Thyroid gland (tissue), 4 donors: ENCODE data around the gene INPP4B. TPM values are rescaled to one million over a fixed set of nuclear protein-coding genes. Genes with fewer than 3 reads are reported as not detected.

Experiments used
- DNase-seq, 2 donors: peaks; one replicate each; pipeline ENCODE4 v3.0.0-alpha.2; 2019
- H3K27ac ChIP-seq, 3 donors: fragments of 200-600 bp; sonication (generic); 1 replicate in 2 of 3; 2 replicates in 1 of 3; pipeline ENCODE4 v1.5.1; 2016 to 2019; ENCODE audit warnings: mild to moderate bottlenecking in 1 of 3, moderate library complexity in 1 of 3
- H3K27me3 ChIP-seq: fragments of 200-600 bp; sonication (generic); one replicate; pipeline ENCODE4 v1.5.1; 2019
- H3K36me3 ChIP-seq, 2 donors: fragments of 200-600 bp; sonication (generic); one replicate each; pipeline ENCODE4 v1.5.1; 2016 to 2019
- H3K4me1 ChIP-seq, 2 donors: fragments of 200-600 bp; sonication (generic); one replicate each; pipeline ENCODE4 v1.5.1; 2017 to 2019
- H3K4me3 ChIP-seq, 3 donors: fragments of 200-600 bp; sonication (generic); replicated peaks in 1 of 3; 1 replicate in 2 of 3; 2 replicates in 1 of 3; pipeline ENCODE4 v1.5.1; 2016; ENCODE audit warnings: mild to moderate bottlenecking in 1 of 3
- H3K9me3 ChIP-seq: fragments of 200-600 bp; sonication (generic); one replicate; pipeline ENCODE4 v1.5.1; 2017
- CTCF ChIP-seq, 6 experiments: fragments of 200-600 bp in 3 of 6; fragments of 450-650 bp in 3 of 6; sonication (generic) in 3 of 6; IDR thresholded peaks; one replicate each; pipeline ENCODE4 v1.5.1; 2016 to 2019; ENCODE audit warnings: antibody characterized with exemption in 6 of 6, mild to moderate bottlenecking in 2 of 6, inconsistent platforms in 1 of 6, moderate library complexity in 1 of 6
- POLR2A ChIP-seq, 2 donors: fragments of 450-650 bp; IDR thresholded peaks; one replicate each; pipeline ENCODE4 v1.6.1; 2017; ENCODE audit warnings: antibody characterized with exemption in 2 of 2, mild to moderate bottlenecking in 2 of 2, moderate library complexity in 1 of 2
- WGBS, 2 donors: methylation state at CpG; one replicate each; pipeline ENCODE4 v1.1.5; 2017; 5-methylcytosine and 5-hydroxymethylcytosine counted together
- intact Hi-C: fragments of 100-400 bp; cut with DNase I; formaldehyde crosslinking; loops from one replicate; pipeline ENCODE4 v1.15.1; 2023
- total RNA-seq, 4 donors: library from RNA; depleted of rRNA; stranded (reverse); fragments of >200 nt; gene quantifications; one replicate each; pipeline ENCODE4 v1.2.3, GENCODE V29; 2016

INPP4B gene
- total RNA-seq, 4 donors from 2014 or later: 8.0 to 22.1 (median 12.0) TPM

- H3K27me3 ChIP-seq: no peaks in the 10 kb centered on the region
- WGBS, 2 donors: 97 to 100% methylated on average over 1 of the region's 1 CpG
- no peak overlapping the region for H3K27ac ChIP-seq
- no peaks in the 10 kb centered on the region for H3K36me3 ChIP-seq
- no peaks in the 10 kb centered on the region for H3K9me3 ChIP-seq
- DNase-seq: no peak
- no peak overlapping the region for H3K4me3 ChIP-seq
- intact Hi-C loops: no loop called here
- TF ChIP-seq CTCF (IDR thresholded peaks at IDR 0.05): no peak
- no peak for TF ChIP-seq POLR2A (IDR thresholded peaks at IDR 0.05)
- no peaks in the 10 kb centered on the region for H3K4me1 ChIP-seq
Observed at GRCh38 chr4:142544039-142544438, 302.1 kb downstream of the INPP4B start.

GRCh38 chr4:142540483-142540804 lies 305.7 kb downstream of the INPP4B start:
- Histone ChIP-seq H3K27me3 (no peaks in the 10 kb centered on the region), H3K4me1 (no peaks in the 10 kb centered on the region), H3K9me3 (no peaks in the 10 kb centered on the region), H3K36me3 (no peaks in the 10 kb centered on the region), H3K4me3 (no peak overlapping the region), H3K27ac (no peak overlapping the region)
- no peak for DNase-seq
- TF ChIP-seq POLR2A (IDR thresholded peaks at IDR 0.05): no peak
- TF ChIP-seq CTCF (IDR thresholded peaks at IDR 0.05): no peak
- intact Hi-C loops: no loop called here
- WGBS, 2 donors: 93% methylated on average over 2 of the region's 2 CpGs

- intact Hi-C loops: no loop called here
- WGBS, 2 donors: 43 to 46% methylated on average over 3 of the region's 3 CpGs
Observed at GRCh38 chr4:142539796-142540482, 306.2 kb downstream of the INPP4B start.

GRCh38 chr4:142535009-142535408 lies 311.1 kb downstream of the INPP4B start:
- Histone ChIP-seq H3K27me3 (no peaks in the 10 kb centered on the region), H3K9me3 (no peaks in the 10 kb centered on the region), H3K27ac (no peak overlapping the region), H3K4me3 (no peak overlapping the region), H3K36me3 (no peaks in the 10 kb centered on the region), H3K4me1 (peaks cover 4 to 7% of the 10 kb centered on the region in 2 donors)
- intact Hi-C loops: no loop called here
- DNase-seq: no peak
- 88 to 97% methylated on average over 1 of the region's 1 CpG for WGBS, 2 donors
- TF ChIP-seq POLR2A (IDR thresholded peaks at IDR 0.05): no peak
- TF ChIP-seq CTCF (IDR thresholded peaks at IDR 0.05): no peak

More at GRCh38 chr4:142539796-142540482, 306.2 kb downstream of the INPP4B start:
- no peaks in the 10 kb centered on the region for H3K4me1 ChIP-seq
- no peak overlapping the region for H3K27ac ChIP-seq
- no peaks in the 10 kb centered on the region for H3K36me3 ChIP-seq
- no peaks in the 10 kb centered on the region for H3K27me3 ChIP-seq
- no peak overlapping the region for H3K4me3 ChIP-seq
- no peaks in the 10 kb centered on the region for H3K9me3 ChIP-seq
- TF ChIP-seq POLR2A (IDR thresholded peaks at IDR 0.05): no peak
- no peak for TF ChIP-seq CTCF (IDR thresholded peaks at IDR 0.05)
- DNase-seq: no peak

GRCh38 chr4:142532054-142532453 lies 314.0 kb downstream of the INPP4B start:
- WGBS, 2 donors: 63 to 67% methylated on average over 5 of the region's 5 CpGs
- DNase-seq: no peak
- intact Hi-C loops: no loop called here
- H3K4me3 ChIP-seq: no peak overlapping the region
- no peaks in the 10 kb centered on the region for H3K36me3 ChIP-seq
- no peak overlapping the region for H3K27ac ChIP-seq
- H3K27me3 ChIP-seq: no peaks in the 10 kb centered on the region
- no peak for TF ChIP-seq POLR2A (IDR thresholded peaks at IDR 0.05)
- no peak for TF ChIP-seq CTCF (IDR thresholded peaks at IDR 0.05)
- H3K4me1 ChIP-seq: peaks cover 4 to 10% of the 10 kb centered on the region in 2 donors
- H3K9me3 ChIP-seq: no peaks in the 10 kb centered on the region
